AG10803 (cell line): ENCODE data around the gene EFHC2.

Experiments
- DNase-seq: peaks from one replicate; pipeline ENCODE4 v3.0.0; 2010; ENCODE audit warnings: low read depth
- H3K4me3 ChIP-seq: 2 replicates; pipeline ENCODE4 v1.5.1; 2011; ENCODE audit warnings: mild to moderate bottlenecking, low read length, control low read depth
- CTCF ChIP-seq: conservative IDR thresholded peaks from 2 replicates; pipeline ENCODE4 v1.5.1; 2011; ENCODE audit warnings: mild to moderate bottlenecking, low read length, control low read depth, inconsistent platforms

The EFHC2 gene

GRCh38 chrX:44343412-44344141, at the start of gene EFHC2:
Gene EFHC2, minus strand, starts transcription at chrX:44343672. Its CDS starts 84 bp downstream, at chrX:44343588.
- DNase-seq, result peak; percentile 15
- TF ChIP-seq CTCF, result no peak
- peak within 1 kb of the TSS; percentile 58 for H3K4me3 ChIP-seq

GRCh38 chrX:44392767-44393166, 49.3 kb upstream of the EFHC2 start:
- no peak for DNase-seq
- no peak for TF ChIP-seq CTCF
- H3K4me3 ChIP-seq, result no peak overlapping the region

GRCh38 chrX:44384688-44385338, 41.3 kb upstream of the EFHC2 start:
- no peak overlapping the region for H3K4me3 ChIP-seq
- DNase-seq, result no peak
- no peak for TF ChIP-seq CTCF

GRCh38 chrX:44382871-44383270, 39.4 kb upstream of the EFHC2 start:
- DNase-seq, result no peak
- no peak overlapping the region for H3K4me3 ChIP-seq
- no peak for TF ChIP-seq CTCF

- no peak for DNase-seq
- no peak overlapping the region for H3K4me3 ChIP-seq
- TF ChIP-seq CTCF, result no peak
Observed at GRCh38 chrX:44352758-44353157, 9.3 kb upstream of the EFHC2 start.

GRCh38 chrX:44349561-44349960, 6.1 kb upstream of the EFHC2 start:
- no peak overlapping the region for H3K4me3 ChIP-seq
- DNase-seq, result no peak
- no peak for TF ChIP-seq CTCF

GRCh38 chrX:44344687-44345086, 1.2 kb upstream of the EFHC2 start:
- no peak overlapping the region for H3K4me3 ChIP-seq
- no peak for DNase-seq
- TF ChIP-seq CTCF, result no peak
